ENCODE measurements around the gene SKIC3. TPM values are rescaled to one million over a fixed set of nuclear protein-coding genes. Genes with fewer than 3 reads are reported as not detected.

Gene SKIC3
- polyA plus RNA-seq (2013) = 79.3 TPM

- H3K36me3 ChIP-seq (ENCODE audit: control insufficient read depth in 4 of 4, insufficient read depth in 4 of 4, low read length in 3 of 4) = peaks cover 0 to 9% (median 4%) of the 10 kb centered on the region in 4 experiments
- H3K27me3 ChIP-seq (replicated peaks in 2 of 5; ENCODE audit: control insufficient read depth in 4 of 5, insufficient read depth in 5 of 5, low read length in 4 of 5) = no peaks in the 10 kb centered on the region
- peak within 1 kb of the TSS; percentile 84 to 96 (median 92) for H3K4me3 ChIP-seq (ENCODE audit: control insufficient read depth in 1 of 7, extremely low read depth in 1 of 7, insufficient read depth in 4 of 7, low read depth in 2 of 7, low read length in 6 of 7)
- ChIA-PET POLR2A (interaction anchor here (1.0 kb wide), 2 partner anchors 65 to 92 kb away, joined by 4 to 5 read pairs; partner anchors contain the start of genes GPR150 and RFESD), CTCF (interaction anchor here (0.6 to 1.1 kb wide), 2 partner anchors 11 to 90 kb away, joined by 3 to 5 read pairs; no protein-coding TSS in a partner anchor)
- peaks cover 3 to 19% (median 18%) of the 10 kb centered on the region in 4 experiments for H3K4me1 ChIP-seq (ENCODE audit: control extremely low read depth in 1 of 4, control insufficient read depth in 4 of 4, insufficient read depth in 4 of 4, low read length in 3 of 4)
- peak within 1 kb of the TSS; percentile 59 to 79 for H3K27ac ChIP-seq (ENCODE audit: insufficient read depth in 1 of 2, low read depth in 1 of 2, low read length in 2 of 2, poor library complexity in 1 of 2, severe bottlenecking in 2 of 2)
- H3K9me3 ChIP-seq (ENCODE audit: control extremely low read depth in 1 of 5, control insufficient read depth in 4 of 5, insufficient read depth in 2 of 5, low read depth in 1 of 5, low read length in 4 of 5) = no peaks in the 10 kb centered on the region
- under 1% methylated on average over 58 of the region's 63 CpGs for WGBS (ENCODE audit: insufficient coverage)
- peak; percentile 99 to 100 (median 99) for DNase-seq
These were observed at the start of gene SKIC3, which contains the start of gene ARSK for GRCh38 chr5:95554647-95555548. SKIC3 (minus strand) TSS chr5:95554977; CDS start chr5:95547150, 7,827 bp downstream. ARSK (plus strand) TSS chr5:95555101; CDS start chr5:95555279, 178 bp downstream.

GRCh38 chr5:95600557-95600956 lies 45.8 kb upstream of the SKIC3 start:
- Histone ChIP-seq H3K4me3 (ENCODE audit: control insufficient read depth in 1 of 7, extremely low read depth in 1 of 7, insufficient read depth in 4 of 7, low read depth in 2 of 7, low read length in 6 of 7) (no peak overlapping the region), H3K27ac (ENCODE audit: insufficient read depth in 1 of 2, low read depth in 1 of 2, low read length in 2 of 2, poor library complexity in 1 of 2, severe bottlenecking in 2 of 2) (no peak overlapping the region), H3K27me3 (replicated peaks in 2 of 5; ENCODE audit: control insufficient read depth in 4 of 5, insufficient read depth in 5 of 5, low read length in 4 of 5) (no peaks in the 10 kb centered on the region), H3K36me3 (ENCODE audit: control insufficient read depth in 4 of 4, insufficient read depth in 4 of 4, low read length in 3 of 4) (peaks cover 4 to 9% (median 7%) of the 10 kb centered on the region in 4 experiments), H3K4me1 (ENCODE audit: control extremely low read depth in 1 of 4, control insufficient read depth in 4 of 4, insufficient read depth in 4 of 4, low read length in 3 of 4) (no peaks in the 10 kb centered on the region), H3K9me3 (ENCODE audit: control extremely low read depth in 1 of 5, control insufficient read depth in 4 of 5, insufficient read depth in 2 of 5, low read depth in 1 of 5, low read length in 4 of 5) (no peaks in the 10 kb centered on the region)
- ChIA-PET POLR2A (no interaction called here), CTCF (no interaction called here)
- WGBS (ENCODE audit: insufficient coverage) = no CpG with 5 or more reads among the region's 1 CpG
- no peak for DNase-seq

- ChIA-PET POLR2A (no interaction called here), CTCF (no interaction called here)
- H3K27me3 ChIP-seq (replicated peaks in 2 of 5; ENCODE audit: control insufficient read depth in 4 of 5, insufficient read depth in 5 of 5, low read length in 4 of 5) = no peaks in the 10 kb centered on the region
- peaks cover 4 to 8% (median 7%) of the 10 kb centered on the region in 4 experiments for H3K36me3 ChIP-seq (ENCODE audit: control insufficient read depth in 4 of 4, insufficient read depth in 4 of 4, low read length in 3 of 4)
- WGBS (ENCODE audit: insufficient coverage) = 88% methylated on average over 1 of the region's 1 CpG
- H3K27ac ChIP-seq (ENCODE audit: insufficient read depth in 1 of 2, low read depth in 1 of 2, low read length in 2 of 2, poor library complexity in 1 of 2, severe bottlenecking in 2 of 2) = no peak overlapping the region
- no peak overlapping the region for H3K4me3 ChIP-seq (ENCODE audit: control insufficient read depth in 1 of 7, extremely low read depth in 1 of 7, insufficient read depth in 4 of 7, low read depth in 2 of 7, low read length in 6 of 7)
- H3K4me1 ChIP-seq (ENCODE audit: control extremely low read depth in 1 of 4, control insufficient read depth in 4 of 4, insufficient read depth in 4 of 4, low read length in 3 of 4) = no peaks in the 10 kb centered on the region
- no peaks in the 10 kb centered on the region for H3K9me3 ChIP-seq (ENCODE audit: control extremely low read depth in 1 of 5, control insufficient read depth in 4 of 5, insufficient read depth in 2 of 5, low read depth in 1 of 5, low read length in 4 of 5)
- no peak for DNase-seq
These were observed 44.5 kb upstream of the SKIC3 start for GRCh38 chr5:95599252-95599651.

GRCh38 chr5:95595289-95595931 lies 40.6 kb upstream of the SKIC3 start:
- ChIA-PET POLR2A (no interaction called here), CTCF (interaction anchor here (1.0 kb wide), 1 partner anchor 50 kb away, joined by 4 read pairs; no protein-coding TSS in a partner anchor)

GRCh38 chr5:95591490-95591901 lies 36.7 kb upstream of the SKIC3 start:
- no peaks in the 10 kb centered on the region for H3K36me3 ChIP-seq (ENCODE audit: control insufficient read depth in 4 of 4, insufficient read depth in 4 of 4, low read length in 3 of 4)
- H3K4me1 ChIP-seq (ENCODE audit: control extremely low read depth in 1 of 4, control insufficient read depth in 4 of 4, insufficient read depth in 4 of 4, low read length in 3 of 4) = peaks cover 0 to 3% (median 0%) of the 10 kb centered on the region in 4 experiments
- no peaks in the 10 kb centered on the region for H3K27me3 ChIP-seq (replicated peaks in 2 of 5; ENCODE audit: control insufficient read depth in 4 of 5, insufficient read depth in 5 of 5, low read length in 4 of 5)
- no peaks in the 10 kb centered on the region for H3K9me3 ChIP-seq (ENCODE audit: control extremely low read depth in 1 of 5, control insufficient read depth in 4 of 5, insufficient read depth in 2 of 5, low read depth in 1 of 5, low read length in 4 of 5)
- ChIA-PET POLR2A (no interaction called here), CTCF (no interaction called here)
- WGBS (ENCODE audit: insufficient coverage) = 95% methylated on average over 4 of the region's 5 CpGs
- H3K27ac ChIP-seq (ENCODE audit: insufficient read depth in 1 of 2, low read depth in 1 of 2, low read length in 2 of 2, poor library complexity in 1 of 2, severe bottlenecking in 2 of 2) = no peak overlapping the region
- DNase-seq = no peak
- no peak overlapping the region for H3K4me3 ChIP-seq (ENCODE audit: control insufficient read depth in 1 of 7, extremely low read depth in 1 of 7, insufficient read depth in 4 of 7, low read depth in 2 of 7, low read length in 6 of 7)

More at GRCh38 chr5:95595289-95595931, 40.6 kb upstream of the SKIC3 start:
- Histone ChIP-seq H3K4me3 (ENCODE audit: control insufficient read depth in 1 of 7, extremely low read depth in 1 of 7, insufficient read depth in 4 of 7, low read depth in 2 of 7, low read length in 6 of 7) (no peak overlapping the region), H3K27ac (ENCODE audit: insufficient read depth in 1 of 2, low read depth in 1 of 2, low read length in 2 of 2, poor library complexity in 1 of 2, severe bottlenecking in 2 of 2) (no peak overlapping the region), H3K36me3 (ENCODE audit: control insufficient read depth in 4 of 4, insufficient read depth in 4 of 4, low read length in 3 of 4) (peaks cover 0 to 4% (median 2%) of the 10 kb centered on the region in 4 experiments), H3K27me3 (replicated peaks in 2 of 5; ENCODE audit: control insufficient read depth in 4 of 5, insufficient read depth in 5 of 5, low read length in 4 of 5) (no peaks in the 10 kb centered on the region), H3K9me3 (ENCODE audit: control extremely low read depth in 1 of 5, control insufficient read depth in 4 of 5, insufficient read depth in 2 of 5, low read depth in 1 of 5, low read length in 4 of 5) (no peaks in the 10 kb centered on the region), H3K4me1 (ENCODE audit: control extremely low read depth in 1 of 4, control insufficient read depth in 4 of 4, insufficient read depth in 4 of 4, low read length in 3 of 4) (peaks cover 0 to 3% (median 0%) of the 10 kb centered on the region in 4 experiments)
- WGBS (ENCODE audit: insufficient coverage) = no CpG with 5 or more reads among the region's 3 CpGs
- no peak for DNase-seq

- no peak for DNase-seq
- Histone ChIP-seq H3K27me3 (replicated peaks in 2 of 5; ENCODE audit: control insufficient read depth in 4 of 5, insufficient read depth in 5 of 5, low read length in 4 of 5) (no peaks in the 10 kb centered on the region), H3K36me3 (ENCODE audit: control insufficient read depth in 4 of 4, insufficient read depth in 4 of 4, low read length in 3 of 4) (no peaks in the 10 kb centered on the region), H3K4me1 (ENCODE audit: control extremely low read depth in 1 of 4, control insufficient read depth in 4 of 4, insufficient read depth in 4 of 4, low read length in 3 of 4) (peaks cover 0 to 3% (median 0%) of the 10 kb centered on the region in 4 experiments), H3K27ac (ENCODE audit: insufficient read depth in 1 of 2, low read depth in 1 of 2, low read length in 2 of 2, poor library complexity in 1 of 2, severe bottlenecking in 2 of 2) (no peak overlapping the region), H3K4me3 (ENCODE audit: control insufficient read depth in 1 of 7, extremely low read depth in 1 of 7, insufficient read depth in 4 of 7, low read depth in 2 of 7, low read length in 6 of 7) (no peak overlapping the region), H3K9me3 (ENCODE audit: control extremely low read depth in 1 of 5, control insufficient read depth in 4 of 5, insufficient read depth in 2 of 5, low read depth in 1 of 5, low read length in 4 of 5) (no peaks in the 10 kb centered on the region)
- ChIA-PET POLR2A (no interaction called here), CTCF (no interaction called here)
- no CpG with 5 or more reads among the region's 1 CpG for WGBS (ENCODE audit: insufficient coverage)
These were observed 36.1 kb upstream of the SKIC3 start for GRCh38 chr5:95590880-95591279.
